ENCODE data around the gene ANKRD23.

The ANKRD23 gene

DNA sequence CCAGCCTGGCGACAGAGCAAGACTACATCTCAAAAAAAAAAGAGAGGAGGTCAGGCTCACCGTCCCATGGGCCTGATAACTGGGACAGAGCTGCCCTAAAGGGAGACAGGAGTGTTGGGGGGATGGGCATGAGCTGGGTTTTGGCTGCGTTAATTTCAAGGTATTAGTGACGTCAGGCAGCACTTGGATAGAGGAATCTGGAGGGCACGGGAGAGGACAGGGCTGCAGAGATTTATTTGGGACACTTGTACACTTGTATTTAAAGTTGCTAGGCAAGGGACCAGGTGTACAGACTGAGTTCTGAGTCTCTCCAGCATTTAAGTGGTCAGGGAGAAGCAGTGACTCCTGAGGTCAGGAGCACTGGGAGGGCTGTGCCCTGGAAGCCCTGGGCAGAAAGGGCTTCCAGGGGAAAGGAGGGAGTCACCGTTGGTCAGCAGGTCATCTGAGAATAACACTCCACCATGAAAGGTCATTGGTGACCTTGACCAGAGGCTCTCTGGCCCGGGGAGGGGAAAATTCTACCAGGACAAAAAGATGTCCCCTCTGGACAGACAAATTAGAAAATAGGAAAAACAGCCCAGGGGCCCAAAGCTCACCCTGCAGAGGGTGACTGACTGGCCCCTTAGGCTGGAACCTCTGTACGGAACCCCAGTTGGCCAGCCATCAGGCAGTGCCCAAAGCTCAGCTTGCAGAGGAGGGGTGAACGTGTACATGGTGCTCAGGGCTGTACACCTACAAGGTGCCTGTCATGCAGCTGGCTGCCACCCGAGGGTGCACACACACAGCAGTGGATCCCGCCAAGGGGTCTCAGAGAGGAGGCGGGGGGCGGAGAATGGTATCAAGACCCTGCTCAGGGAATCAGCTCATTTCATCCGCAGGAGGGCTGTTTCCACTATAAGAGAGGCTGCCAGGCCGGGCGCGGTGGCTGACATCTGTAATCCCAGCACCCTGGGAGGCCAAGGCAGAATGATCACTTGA is 50.8 kb downstream of the ANKRD23 start:
- no peak for DNase-seq

DNA sequence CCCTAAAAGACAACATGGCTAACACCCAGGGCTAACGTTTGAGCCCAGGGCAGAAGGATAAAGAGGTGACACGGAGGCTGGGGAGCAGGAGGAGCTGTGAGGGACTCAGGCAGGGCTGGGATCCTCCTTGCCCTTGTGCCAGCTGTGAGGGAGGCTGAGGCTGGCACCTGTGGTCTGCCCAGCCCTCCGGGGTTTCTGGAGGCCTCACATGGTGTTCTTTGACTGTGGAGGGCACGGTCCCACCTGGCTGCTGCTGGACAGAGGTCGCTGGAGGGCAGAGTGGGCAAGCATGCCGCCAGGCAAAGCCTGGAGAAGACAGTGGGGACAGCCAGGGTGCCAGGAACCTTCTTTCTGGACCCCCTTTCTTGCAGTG is 54.6 kb downstream of the ANKRD23 start:
- DNase-seq: no peak

DNA sequence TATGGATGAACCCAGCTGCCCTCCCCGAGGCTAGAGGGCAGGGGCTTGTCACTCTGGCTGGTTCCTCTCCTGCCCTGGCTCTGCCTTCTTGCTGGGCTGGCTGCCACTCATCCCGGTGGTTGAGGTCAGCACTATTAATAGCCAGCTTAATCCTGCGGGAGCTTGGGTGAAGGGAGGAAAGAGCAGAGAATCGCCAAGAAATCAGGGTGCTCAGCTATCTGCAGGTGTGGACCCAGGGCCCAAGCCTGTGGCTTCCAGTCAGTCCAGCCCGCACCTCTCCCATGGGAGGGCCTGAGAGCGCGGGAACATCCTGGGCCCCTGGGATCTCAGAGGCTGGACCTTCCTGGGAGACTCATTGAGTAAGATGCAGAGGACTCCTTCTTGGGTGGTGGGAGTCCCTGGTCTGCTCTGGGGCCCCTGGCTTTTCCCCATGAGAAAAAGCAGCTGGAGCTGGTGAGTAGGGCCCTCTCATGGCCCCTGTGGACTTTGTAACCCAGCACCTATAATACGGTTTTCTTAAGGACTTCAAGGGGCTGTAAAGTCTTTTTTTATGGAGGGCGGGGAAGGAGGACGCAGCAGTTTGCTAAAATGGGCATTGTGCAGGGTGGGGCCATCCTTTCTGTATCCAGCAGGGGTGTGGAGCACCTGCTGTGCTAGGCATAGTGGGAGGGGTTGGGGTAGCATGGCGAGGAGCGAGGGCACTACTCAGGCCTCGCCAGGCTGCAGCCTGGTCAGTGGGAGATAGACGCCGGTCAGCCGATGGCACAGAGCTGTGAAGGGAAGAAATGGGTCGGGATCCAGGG is 55.2 kb downstream of the ANKRD23 start:
- no peak for DNase-seq
